NK-92 treated with Interleukin-12 subunit alpha and Interleukin-12 subunit beta, amount 100 ng/mL, for 24 hours (cell line): ENCODE data around the gene FRMPD1.

Experiments
- DNase-seq: peaks from one replicate; lab custom pipeline; 2025; lab: John Stamatoyannopoulos, UW

The FRMPD1 gene

GRCh38 chr9:37784616-37785483 lies 134.1 kb downstream of the FRMPD1 start, which contains the start of gene EXOSC3:
EXOSC3 (minus strand) TSS chr9:37785064; CDS start chr9:37785044, 20 bp downstream.
- peak; percentile 66 for DNase-seq

GRCh38 chr9:37787059-37787458 lies 136.3 kb downstream of the FRMPD1 start:
- DNase-seq, result no peak

- no peak for DNase-seq
These were observed 137.6 kb downstream of the FRMPD1 start for GRCh38 chr9:37788332-37788731.

GRCh38 chr9:37790096-37790495 lies 139.3 kb downstream of the FRMPD1 start:
- no peak for DNase-seq

GRCh38 chr9:37792122-37792521 lies 141.4 kb downstream of the FRMPD1 start:
- no peak for DNase-seq

- DNase-seq, result no peak
These were observed 145.5 kb downstream of the FRMPD1 start for GRCh38 chr9:37796232-37796631.
